Measurements from ENCODE around the gene CCDC85C. TPM values are rescaled to one million over a fixed set of nuclear protein-coding genes. Genes with fewer than 3 reads are reported as not detected.
A peak's percentile ranks its signal among the peaks of the same experiment; 100 is the strongest.

CCDC85C gene
- total and polyA plus RNA-seq, 2 of the 4 experiments (the other 2 are of a cell fraction): 16.0 to 19.0 TPM

DNA sequence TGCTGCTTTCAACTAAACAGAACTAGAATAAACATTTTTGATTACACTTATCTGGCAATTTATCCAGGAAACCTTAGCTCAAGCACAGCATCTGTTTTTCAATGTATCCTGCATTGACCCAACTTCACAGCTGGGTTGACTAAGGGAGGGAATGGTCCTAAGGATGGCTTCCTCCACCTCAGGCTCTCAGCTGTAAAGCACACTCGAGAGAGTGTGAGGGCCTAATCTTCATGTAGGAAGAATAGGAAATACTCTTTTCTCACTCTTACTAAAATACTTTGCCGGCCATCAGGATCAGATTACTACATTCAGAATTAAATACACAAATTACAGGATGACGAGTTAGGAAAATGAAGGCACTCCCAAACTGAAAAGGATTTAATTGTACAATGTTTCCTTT is 130.5 kb downstream of the CCDC85C start:
- Histone ChIP-seq H3K4me2 (ENCODE audit: low read depth, low read length) (no peak overlapping the region), H3K27me3 (ENCODE audit: control insufficient read depth, insufficient read depth, low read length) (no peaks in the 10 kb centered on the region), H4K91ac (ENCODE audit: insufficient read depth, low read depth, low read length) (no peak overlapping the region), H2BK5ac (ENCODE audit: low read depth, low read length, poor library complexity, severe bottlenecking) (no peak overlapping the region), H3K4me3 (ENCODE audit: insufficient read depth, low read depth, low read length) (no peak overlapping the region), H2AK9ac (replicated peaks; ENCODE audit: low read depth, low read length, poor library complexity) (no peak overlapping the region), H2BK120ac (ENCODE audit: low read depth, low read length) (no peak overlapping the region), H4K5ac (ENCODE audit: low read depth, low read length) (no peak overlapping the region), H3K56ac (ENCODE audit: extremely low read depth, insufficient read depth, low read length) (no peak overlapping the region), H4K8ac (ENCODE audit: low read depth in 2 of 2, low read length in 2 of 2) (no peak overlapping the region), H3K9me3 (ENCODE audit: control insufficient read depth, insufficient read depth, low read length) (no peaks in the 10 kb centered on the region), H4K20me1 (ENCODE audit: insufficient read depth, low read length) (peaks cover 52% of the 10 kb centered on the region), H2BK15ac (ENCODE audit: low read depth, low read length) (no peak overlapping the region), H2AFZ (replicated peaks; ENCODE audit: low read length, poor library complexity) (no peak overlapping the region), H3K4ac (ENCODE audit: low read depth, low read length) (no peak overlapping the region), H3K14ac (replicated peaks; ENCODE audit: low read depth, low read length) (no peak overlapping the region), H3K36me3 (ENCODE audit: control insufficient read depth, insufficient read depth, low read length) (no peaks in the 10 kb centered on the region), H3K9ac (ENCODE audit: low read depth, low read length) (no peak overlapping the region), H3K18ac (ENCODE audit: low read depth, low read length) (no peak overlapping the region), H3K4me1 (ENCODE audit: control insufficient read depth, insufficient read depth, low read length) (peaks cover 7% of the 10 kb centered on the region), H2AK5ac (ENCODE audit: low read depth, low read length) (no peak overlapping the region), H3K9me1 (ENCODE audit: insufficient read depth, low read length) (peaks cover 26% of the 10 kb centered on the region), H3K79me1 (ENCODE audit: low read depth in 1 of 2, low read length in 2 of 2) (peaks cover 39 to 77% of the 10 kb centered on the region in 2 experiments), H3K27ac (ENCODE audit: insufficient read depth, low read length) (no peak overlapping the region), H2BK20ac (ENCODE audit: low read depth, low read length) (no peak overlapping the region), H3K23ac (ENCODE audit: low read depth, low read length) (0 out of 2 replicates have a peak overlapping the region, but pooled peaks have one; percentile 24)
- TF ChIP-seq MAZ (IDR thresholded peaks at IDR 0.05; ENCODE audit: borderline replicate concordance, low read depth, low read length): no peak
- no peak for TF ChIP-seq RAD21 (IDR thresholded peaks at IDR 0.05; ENCODE audit: low read length)
- TF ChIP-seq SMC3 (IDR thresholded peaks at IDR 0.05; ENCODE audit: low read depth, low read length): no peak
- TF ChIP-seq POLR2A (IDR thresholded peaks at IDR 0.05; ENCODE audit: low read depth, low read length): no peak
- TF ChIP-seq CTCF (conservative IDR thresholded peaks at IDR 0.05; ENCODE audit: low read depth, low read length): no peak
- TF ChIP-seq RCOR1 (IDR thresholded peaks at IDR 0.05; ENCODE audit: insufficient replicate concordance, low read length): no peak
- TF ChIP-seq FOS (IDR thresholded peaks at IDR 0.05; ENCODE audit: low read depth, low read length): no peak
- no peak for TF ChIP-seq MAFK (IDR thresholded peaks at IDR 0.05; ENCODE audit: low read depth, low read length)
- TF ChIP-seq, protein P1, sequence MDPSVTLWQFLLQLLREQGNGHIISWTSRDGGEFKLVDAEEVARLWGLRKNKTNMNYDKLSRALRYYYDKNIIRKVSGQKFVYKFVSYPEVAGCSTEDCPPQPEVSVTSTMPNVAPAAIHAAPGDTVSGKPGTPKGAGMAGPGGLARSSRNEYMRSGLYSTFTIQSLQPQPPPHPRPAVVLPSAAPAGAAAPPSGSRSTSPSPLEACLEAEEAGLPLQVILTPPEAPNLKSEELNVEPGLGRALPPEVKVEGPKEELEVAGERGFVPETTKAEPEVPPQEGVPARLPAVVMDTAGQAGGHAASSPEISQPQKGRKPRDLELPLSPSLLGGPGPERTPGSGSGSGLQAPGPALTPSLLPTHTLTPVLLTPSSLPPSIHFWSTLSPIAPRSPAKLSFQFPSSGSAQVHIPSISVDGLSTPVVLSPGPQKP (IDR thresholded peaks at IDR 0.05; ENCODE audit: borderline replicate concordance, low read depth, low read length): no peak
- no peak for TF ChIP-seq RFX5 (IDR thresholded peaks at IDR 0.05; ENCODE audit: low read depth, low read length)
- no peak for TF ChIP-seq MXI1 (IDR thresholded peaks at IDR 0.05; ENCODE audit: borderline replicate concordance, low read depth, low read length)
- TF ChIP-seq NFE2L2 (IDR thresholded peaks at IDR 0.05; ENCODE audit: low read depth, low read length): no peak
- no peak for TF ChIP-seq BHLHE40 (IDR thresholded peaks at IDR 0.05; ENCODE audit: low read depth, low read length)
- no peak for TF ChIP-seq CHD1 (IDR thresholded peaks at IDR 0.05; ENCODE audit: low read depth, low read length)
- no peak for TF ChIP-seq USF2 (IDR thresholded peaks at IDR 0.05; ENCODE audit: low read depth, low read length)
- no peak for TF ChIP-seq CEBPB (IDR thresholded peaks at IDR 0.05; ENCODE audit: low read depth, low read length)
- DNase-seq (no peak), ATAC-seq (ENCODE audit: low read depth) (peak; percentile 62)
- WGBS, 2 experiments (ENCODE audit: extremely low coverage in 2 of 2, insufficient read length in 1 of 2): 100% methylated on average over 1 of the region's 3 CpGs; no CpG with 5 or more reads in 1 of the 2 experiments
- no TSS peak for BruUV-seq (replicated peaks)
- dilution Hi-C loops (cut with HindIII; ENCODE audit: low sequenced_read_pairs, unreplicated experiment) (no loop called here), intact Hi-C loops (cut with micrococcal nuclease) (no loop called here), in situ Hi-C loops (cut with MboI; ENCODE audit: low sequenced_read_pairs) (no loop called here)
- ChIA-PET CTCF (no interaction called here), POLR2A (ENCODE audit: unreplicated experiment) (no interaction called here)
